HepG2 (cell line): ENCODE results near the gene BTG2. TPM values are rescaled to one million over a fixed set of nuclear protein-coding genes. Genes with fewer than 3 reads are reported as not detected.

Experiments used
- ARHGAP35 ChIP-seq: sonication (generic); formaldehyde crosslinking; IDR thresholded peaks from 2 replicates; pipeline ENCODE4 v1.9.0; 2022; ENCODE audit warnings: mild to moderate bottlenecking, inconsistent platforms, moderate library complexity, missing genetic modification reagents, borderline replicate concordance
- ATF5 ChIP-seq: sonication (generic); formaldehyde crosslinking; IDR thresholded peaks from 2 replicates; pipeline ENCODE4 v1.4.0; 2020; ENCODE audit warnings: mild to moderate bottlenecking, low read depth, missing genetic modification reagents
- BORCS8-MEF2B ChIP-seq: sonication (generic); formaldehyde crosslinking; IDR thresholded peaks from 2 replicates; pipeline ENCODE4 v1.8.0; 2022; ENCODE audit warnings: mild to moderate bottlenecking, missing genetic modification reagents
- CEBPG ChIP-seq: IDR thresholded peaks from 2 replicates; pipeline ENCODE4 v1.6.1; 2016
- FOXC1 ChIP-seq: sonication (generic); formaldehyde crosslinking; IDR thresholded peaks from 2 replicates; pipeline ENCODE4 v1.8.0; 2022; ENCODE audit warnings: mild to moderate bottlenecking, missing genetic modification reagents, borderline replicate concordance
- HOXA5 ChIP-seq: sonication (generic); formaldehyde crosslinking; IDR thresholded peaks from 2 replicates; pipeline ENCODE4 v1.4.0; 2020; ENCODE audit warnings: missing genetic modification reagents
- HOXA9 ChIP-seq: sonication (generic); formaldehyde crosslinking; IDR thresholded peaks from 2 replicates; pipeline ENCODE4 v1.8.1; 2022; ENCODE audit warnings: missing genetic modification reagents, mild to moderate bottlenecking, moderate library complexity, borderline replicate concordance
- MXD4 ChIP-seq: IDR thresholded peaks from 2 replicates; pipeline ENCODE4 v1.6.1; 2016; ENCODE audit warnings: mild to moderate bottlenecking, missing biosample characterization, missing genetic modification reagents
- NFKBIZ ChIP-seq: IDR thresholded peaks from 2 replicates; pipeline ENCODE4 v1.6.1; 2018; ENCODE audit warnings: missing genetic modification reagents, missing compliant biosample characterization
- PHB2 ChIP-seq: fragments of 450-650 bp; IDR thresholded peaks from 2 replicates; pipeline ENCODE4 v1.6.1; 2018; ENCODE audit not compliant: partially characterized antibody
- POLR2A ChIP-seq, 2 experiments: IDR thresholded peaks; 2 replicates each; pipeline ENCODE4 v1.6.1; 2011; ENCODE audit warnings: low read depth in 2 of 2, low read length in 2 of 2, mild to moderate bottlenecking in 1 of 2, moderate library complexity in 1 of 2; ENCODE audit not compliant: insufficient read depth in 1 of 2
- POLR2AphosphoS2 ChIP-seq: IDR thresholded peaks from 2 replicates; pipeline ENCODE4 v1.6.1; 2011; ENCODE audit warnings: low read depth, low read length, improper control_type of control experiment
- RBAK ChIP-seq: sonication (generic); formaldehyde crosslinking; IDR thresholded peaks from 2 replicates; pipeline ENCODE4 v1.5.1; 2020; ENCODE audit warnings: mild to moderate bottlenecking, missing genetic modification reagents
- REPIN1 ChIP-seq: sonication (generic); formaldehyde crosslinking; IDR thresholded peaks from 2 replicates; pipeline ENCODE4 v1.8.0; 2022; ENCODE audit warnings: missing genetic modification reagents, low read depth, mild to moderate bottlenecking, borderline replicate concordance
- SNAI1 ChIP-seq: sonication (generic); formaldehyde crosslinking; IDR thresholded peaks from 2 replicates; pipeline ENCODE4 v1.5.0; 2020; ENCODE audit warnings: mild to moderate bottlenecking, missing genetic modification reagents, borderline replicate concordance
- SOX6 ChIP-seq, 2 experiments: fragments of 450-650 bp in 1 of 2; sonication (generic) in 1 of 2; formaldehyde crosslinking in 1 of 2; IDR thresholded peaks; 2 replicates each; pipeline versions ENCODE4 v1.4.0 to v1.6.1; 2017 to 2020; ENCODE audit warnings: antibody characterized with exemption in 1 of 2, mild to moderate bottlenecking in 1 of 2, missing genetic modification reagents in 1 of 2
- TEF ChIP-seq: sonication (generic); formaldehyde crosslinking; IDR thresholded peaks from 2 replicates; pipeline ENCODE4 v1.5.0; 2020; ENCODE audit warnings: missing genetic modification reagents
- TGIF2 ChIP-seq: IDR thresholded peaks from 2 replicates; pipeline ENCODE4 v1.6.1; 2016; ENCODE audit warnings: control low read depth, missing compliant biosample characterization
- THRA ChIP-seq: sonication (generic); formaldehyde crosslinking; IDR thresholded peaks from 2 replicates; pipeline ENCODE4 v1.4.0; 2020; ENCODE audit warnings: missing genetic modification reagents, borderline replicate concordance
- ZFAT ChIP-seq: sonication (generic); formaldehyde crosslinking; conservative IDR thresholded peaks from 2 replicates; pipeline ENCODE4 v1.8.1; 2023; ENCODE audit warnings: missing genetic modification reagents, inconsistent platforms
- ZMAT5 ChIP-seq: sonication (generic); formaldehyde crosslinking; IDR thresholded peaks from 2 replicates; pipeline ENCODE4 v1.5.0; 2020; ENCODE audit warnings: mild to moderate bottlenecking, low read depth, missing genetic modification reagents, borderline replicate concordance
- ZNF503 ChIP-seq: sonication (generic); formaldehyde crosslinking; IDR thresholded peaks from 2 replicates; pipeline ENCODE4 v1.4.0; 2020; ENCODE audit warnings: missing genetic modification reagents
- ZNF678 ChIP-seq: sonication (generic); formaldehyde crosslinking; IDR thresholded peaks from 2 replicates; pipeline ENCODE4 v1.4.0; 2020; ENCODE audit warnings: mild to moderate bottlenecking, missing genetic modification reagents
- ZSCAN22 ChIP-seq: sonication (generic); formaldehyde crosslinking; IDR thresholded peaks from 2 replicates; pipeline ENCODE4 v1.4.0; 2020; ENCODE audit warnings: mild to moderate bottlenecking, missing genetic modification reagents
- polyA plus RNA-seq, 8 experiments: library from polyadenylated mRNA; depleted of rRNA in 3 of 8; stranded (reverse) in 7 of 8; unstranded in 1 of 8; fragments of >200 nt; fragmentation: Illumina TruSeq in 4 of 8; extraction: Trizol in 4 of 8; gene quantifications; 2 replicates each; pipeline versions ENCODE4 v1.2.1 to v1.2.3, GENCODE V29; 2011 to 2016; ENCODE audit warnings: low read depth in 4 of 8, missing spikeins in 1 of 8, mixed read lengths in 1 of 8; ENCODE audit not compliant: insufficient read depth in 1 of 8
- total RNA-seq, 5 experiments: library from RNA; depleted of rRNA; stranded (reverse); fragments of >200 nt; fragmentation: Illumina TruSeq; extraction: Trizol; gene quantifications; 2 replicates each; pipeline ENCODE4 v1.2.3, GENCODE V29; 2016; ENCODE audit warnings: low read depth in 1 of 5

Gene BTG2
- total and polyA plus RNA-seq, 2 of the 13 experiments (the other 11 are each of a cell fraction or from before 2014, with no cell fraction given): 13.6 to 18.3 TPM

- no peak for TF ChIP-seq ZSCAN22 (CRISPR knock-in tag)
- TF ChIP-seq TGIF2 (CRISPR knock-in tag): 0 out of 2 replicates have a peak, but pooled peaks have one; percentile 40
- TF ChIP-seq ZFAT (CRISPR knock-in tag): 0 out of 2 replicates have a peak, but pooled peaks have one; percentile 42
- TF ChIP-seq CEBPG (CRISPR knock-in tag): no peak
- 0 out of 2 replicates have a peak, but pooled peaks have one; percentile 25 for TF ChIP-seq ZNF678 (CRISPR knock-in tag)
- peak; percentile 59; the same call in 1 of the 2 replicates for TF ChIP-seq REPIN1 (CRISPR knock-in tag)
- TF ChIP-seq ZNF503 (CRISPR knock-in tag): peak; percentile 20; the same call in 1 of the 2 replicates
- peak; percentile 68; the same call in 1 of the 2 replicates for TF ChIP-seq MXD4 (CRISPR knock-in tag)
- peak; percentile 68; the same call in 1 of the 2 replicates for TF ChIP-seq SNAI1 (CRISPR knock-in tag)
- TF ChIP-seq TEF (CRISPR knock-in tag): 0 out of 2 replicates have a peak, but pooled peaks have one; percentile 19
- TF ChIP-seq HOXA5 (CRISPR knock-in tag): peak; percentile 57; the same call in 1 of the 2 replicates
- TF ChIP-seq POLR2AphosphoS2: peak; percentile 70; the same call in 1 of the 2 replicates
- peak; percentile 66; the same call in 1 of the 2 replicates for TF ChIP-seq BORCS8-MEF2B
- TF ChIP-seq PHB2: no peak
- 0 out of 2 replicates have a peak, but pooled peaks have one; percentile 40 for TF ChIP-seq ARHGAP35 (CRISPR knock-in tag)
- no peak for TF ChIP-seq RBAK (CRISPR knock-in tag)
- peak; percentile 95 to 99 for TF ChIP-seq POLR2A (IDR thresholded peaks at IDR 0.05; ENCODE audit: insufficient read depth in 1 of 2, low read depth in 2 of 2, low read length in 2 of 2)
- no peak for TF ChIP-seq SOX6 (IDR thresholded peaks at IDR 0.05)
- peak; percentile 32; the same call in 1 of the 2 replicates for TF ChIP-seq SOX6 (CRISPR knock-in tag; IDR thresholded peaks at IDR 0.05)
- TF ChIP-seq ATF5: no peak
- no peak for TF ChIP-seq ZMAT5 (CRISPR knock-in tag)
- TF ChIP-seq THRA (CRISPR knock-in tag): peak; percentile 34; the same call in 1 of the 2 replicates
- peak; percentile 72; the same call in 1 of the 2 replicates for TF ChIP-seq NFKBIZ (CRISPR knock-in tag)
- TF ChIP-seq FOXC1: peak; percentile 54; the same call in 1 of the 2 replicates
- 0 out of 2 replicates have a peak, but pooled peaks have one; percentile 77 for TF ChIP-seq HOXA9 (CRISPR knock-in tag)
Measured at GRCh38 chr1:203304919-203305808, at the start of gene BTG2 (continued).
